K562 treated with DMSO at 1 percent for 48 hours (cell line): Measurements from ENCODE around the gene SRRT. TPM values are rescaled to one million over a fixed set of nuclear protein-coding genes. Genes with fewer than 3 reads are reported as not detected.

ENCODE experiments used
- total RNA-seq: library from RNA; unstranded; fragments of 300-600 nt; gene quantifications from 2 replicates; pipeline ENCODE4 v1.2.3, GENCODE V29; 2022; ENCODE audit warnings: low replicate concordance; ENCODE audit errors: extremely low read depth

The SRRT gene
- total RNA-seq = not detected in 2 replicates

GRCh38 chr7:100874577-100875355 is at the start of gene SRRT:
SRRT (plus strand) TSS chr7:100875103; CDS start chr7:100875591, 488 bp downstream.

GRCh38 chr7:100827330-100828226 is 47.3 kb upstream of the SRRT start, which contains the start of gene EPHB4:
EPHB4 (minus strand) TSS chr7:100827523; CDS start chr7:100827030, 493 bp downstream.

GRCh38 chr7:100852048-100852872 is 22.6 kb upstream of the SRRT start, which contains the start of gene SLC12A9:
SLC12A9 (plus strand) TSS chr7:100852713; CDS start chr7:100854198, 1,485 bp downstream.

GRCh38 chr7:100867040-100867775 is 7.7 kb upstream of the SRRT start, which contains the start of gene TRIP6:
TRIP6 (plus strand) TSS chr7:100867387; CDS start chr7:100867498, 111 bp downstream.

GRCh38 chr7:100888988-100889750 is 14.3 kb downstream of the SRRT start, which contains the start of gene UFSP1:
UFSP1 (minus strand) TSS chr7:100889715; CDS start chr7:100889271, 444 bp downstream.

GRCh38 chr7:100895701-100895955 is 20.7 kb downstream of the SRRT start, which contains the start of gene ACHE:
ACHE (minus strand) TSS chr7:100895888; CDS start chr7:100894232, 1,656 bp downstream.

Other genes with a start within 250 kb of the SRRT start
- gene TFR2, start 233.6 kb upstream of the SRRT start, total RNA-seq = not detected in 2 replicates
- not detected in 2 replicates for gene ACTL6B, start 218.7 kb upstream of the SRRT start, total RNA-seq
- 1,248 TPM in 1 of 2 replicates, not detected in the other for gene GNB2, start 201.4 kb upstream of the SRRT start, total RNA-seq
- not detected in 2 replicates for gene GIGYF1, start 180.9 kb upstream of the SRRT start, total RNA-seq
- gene POP7, start 169.0 kb upstream of the SRRT start, total RNA-seq = not detected in 2 replicates
- not detected in 2 replicates for gene EPO, start 154.6 kb upstream of the SRRT start, total RNA-seq
- gene ZAN, start 141.5 kb upstream of the SRRT start, total RNA-seq = not detected in 2 replicates
- gene EPHB4, start 47.6 kb upstream of the SRRT start, total RNA-seq = not detected in 2 replicates
- gene SLC12A9, start 22.4 kb upstream of the SRRT start, total RNA-seq = not detected in 2 replicates
- gene TRIP6, start 7.7 kb upstream of the SRRT start, total RNA-seq = not detected in 2 replicates
- gene UFSP1, start 14.6 kb downstream of the SRRT start, total RNA-seq = not detected in 2 replicates
- gene ACHE, start 20.8 kb downstream of the SRRT start, total RNA-seq = not detected in 2 replicates
- gene MUC3A, start 74.4 kb downstream of the SRRT start, total RNA-seq = not detected in 2 replicates
- not detected in 2 replicates for gene MUC12, start 94.5 kb downstream of the SRRT start, total RNA-seq
- not detected in 2 replicates for gene MUC17, start 145.0 kb downstream of the SRRT start, total RNA-seq
- not detected in 2 replicates for gene TRIM56, start 210.4 kb downstream of the SRRT start, total RNA-seq